GM12891 (cell line): ENCODE results near the gene HRK.

Experiments used
- PAX5 ChIP-seq: IDR thresholded peaks from 2 replicates; pipeline ENCODE4 v1.6.1; 2011; ENCODE audit warnings: low read length, moderate library complexity, mild to moderate bottlenecking; ENCODE audit not compliant: insufficient read depth, severe bottlenecking
- POLR2A ChIP-seq: IDR thresholded peaks from 2 replicates; pipeline ENCODE4 v1.6.1; 2011; ENCODE audit warnings: low read depth, low read length, control low read depth
- POLR2AphosphoS5 ChIP-seq: IDR thresholded peaks from 2 replicates; pipeline ENCODE4 v1.6.1; 2011; ENCODE audit warnings: low read depth, low read length, control low read depth

DNA sequence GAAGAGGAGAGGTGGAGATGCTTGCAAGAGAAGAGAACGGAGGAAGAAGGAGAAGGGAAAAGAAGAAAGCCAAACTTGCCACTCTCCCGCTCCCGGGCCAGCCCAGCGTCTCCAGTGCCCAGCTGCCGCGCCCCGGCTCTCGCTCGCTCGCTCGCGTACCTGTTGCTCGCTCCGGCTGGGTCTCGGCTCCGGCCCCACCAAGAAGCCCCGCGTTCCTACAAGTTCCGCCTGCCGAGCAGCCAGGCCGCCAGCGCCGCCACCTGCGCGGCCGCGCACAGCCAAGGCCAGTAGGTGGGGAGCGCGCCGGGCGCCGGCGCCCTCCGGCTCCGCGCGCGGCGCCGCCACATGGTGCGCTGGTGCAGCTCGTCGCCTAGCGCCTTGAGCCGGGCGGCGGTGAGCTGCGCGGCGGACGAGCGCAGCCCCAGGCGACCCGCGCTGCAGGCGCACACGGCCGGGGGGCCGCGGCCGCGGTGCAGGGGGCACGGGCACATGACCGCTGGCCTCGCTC, 370 bp downstream of the HRK start:
- TF ChIP-seq PAX5: no peak
- no peak for TF ChIP-seq POLR2A
- no peak for TF ChIP-seq POLR2AphosphoS5
